Stromal cell of bone marrow (primary cell): ENCODE results near the gene MYB.
"Not testable (repeated sequence)": the region's sequence is repeated elsewhere in the genome, so short reads cannot be mapped to it uniquely, and the experiment has no call there.

Experiments used
- DNase-seq: peaks from one replicate; pipeline ENCODE4 v3.0.0-alpha.2; 2012; ENCODE audit warnings: low read depth

Gene MYB

DNA sequence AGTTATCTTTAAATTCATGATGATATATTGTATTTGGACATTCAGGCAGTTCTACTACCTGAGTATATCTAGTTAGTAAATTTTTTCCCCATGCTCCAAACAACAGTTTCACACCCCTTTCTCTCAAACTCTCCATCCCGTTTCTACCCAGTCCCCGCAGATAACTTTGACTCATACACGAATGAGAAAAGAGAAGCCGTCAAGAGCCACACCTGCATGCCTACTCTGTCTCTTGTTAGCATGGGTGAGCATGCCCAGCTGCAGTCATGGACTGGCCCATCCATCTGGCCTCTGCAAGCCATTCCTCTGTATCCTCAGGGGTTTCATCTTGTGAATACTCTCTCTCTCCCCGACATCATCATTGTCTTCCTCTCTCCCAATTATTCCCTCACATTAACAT lies 41.5 kb downstream of the MYB start:
- DNase-seq = no peak

DNA sequence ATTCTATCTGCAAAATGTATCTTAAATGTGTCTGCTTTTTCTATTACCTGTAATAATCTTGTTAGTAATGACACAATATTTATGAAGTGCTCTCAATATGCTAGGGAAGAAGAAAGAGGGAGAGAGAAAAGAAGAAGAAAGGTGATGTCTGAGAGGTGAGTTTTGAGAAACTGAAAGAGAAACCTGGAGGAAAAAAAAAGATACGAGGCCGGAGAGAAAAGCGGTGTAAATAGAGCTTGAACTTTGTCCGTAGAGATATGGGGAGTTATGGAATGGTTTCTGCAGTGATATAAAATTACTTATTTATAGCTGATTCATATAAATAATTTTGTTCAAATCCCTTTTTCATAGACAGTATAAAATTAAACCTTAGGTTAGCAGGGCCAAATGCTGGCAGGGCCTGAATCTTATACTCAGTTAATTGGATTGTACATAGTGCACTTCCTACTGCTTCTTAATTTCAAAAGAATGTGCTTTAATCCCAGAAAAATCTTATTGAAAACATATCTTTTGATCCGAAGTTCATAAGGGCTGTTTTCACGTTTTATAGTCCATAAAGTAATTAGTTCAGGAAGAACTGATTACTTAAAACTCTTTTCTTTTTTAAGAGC lies 43.0 kb downstream of the MYB start:
- DNase-seq = no peak

DNA sequence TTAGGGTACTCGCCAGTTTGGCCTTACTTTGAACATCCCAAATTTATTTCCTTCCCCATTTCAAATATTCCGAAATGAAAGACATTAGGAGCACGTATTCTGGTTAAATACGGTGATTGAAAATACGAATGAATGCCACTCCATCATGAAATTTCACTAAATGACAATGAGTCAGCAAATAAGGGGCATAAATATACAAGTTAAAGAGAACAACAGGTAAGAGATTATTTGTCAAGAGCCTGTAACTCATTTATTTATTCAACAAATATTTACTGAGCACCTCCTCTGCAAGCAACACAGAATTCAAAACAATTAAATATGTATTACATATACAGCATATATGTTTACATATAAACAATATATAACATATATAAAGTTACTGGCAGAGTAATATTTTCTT lies 44.8 kb downstream of the MYB start:
- no peak for DNase-seq

DNA sequence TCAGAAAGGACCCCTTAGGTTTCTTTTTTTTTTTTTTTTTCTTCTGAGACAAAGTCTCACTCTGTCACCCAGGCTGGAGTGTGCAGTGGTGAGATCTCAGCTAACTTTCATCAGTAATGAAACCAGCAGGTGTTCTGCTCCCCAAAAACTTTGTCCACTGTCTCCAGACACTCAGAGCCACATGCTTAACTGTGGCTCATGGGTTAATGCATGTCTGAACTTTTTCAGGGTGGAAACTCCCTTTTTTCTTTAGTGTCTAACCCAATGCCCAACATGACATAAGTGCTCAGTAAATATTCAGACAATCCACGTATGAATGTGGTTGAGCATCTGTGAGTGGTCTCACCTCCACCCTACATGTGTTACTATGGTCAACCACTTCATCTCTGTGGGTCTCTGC lies 45.4 kb downstream of the MYB start:
- no peak for DNase-seq

DNA sequence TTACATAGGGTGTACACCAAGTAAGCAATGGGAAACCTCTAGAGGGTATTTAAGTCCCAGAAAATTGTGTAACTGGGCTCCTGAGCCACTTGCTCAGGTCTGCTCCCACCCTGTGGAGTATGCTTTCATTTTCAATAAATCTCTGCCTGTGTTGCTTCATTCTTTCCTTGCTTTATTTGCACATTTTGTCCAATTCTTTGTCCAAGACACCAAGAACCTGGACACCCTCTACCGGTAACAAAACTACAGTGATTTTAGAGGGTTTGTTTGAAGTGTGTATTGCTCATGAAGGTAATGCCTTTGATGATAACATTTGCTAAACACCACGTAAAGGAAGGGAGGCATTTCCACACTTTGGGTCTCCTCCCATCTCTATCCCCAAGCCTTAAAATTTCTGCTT lies 46.2 kb downstream of the MYB start:
- DNase-seq = no peak

DNA sequence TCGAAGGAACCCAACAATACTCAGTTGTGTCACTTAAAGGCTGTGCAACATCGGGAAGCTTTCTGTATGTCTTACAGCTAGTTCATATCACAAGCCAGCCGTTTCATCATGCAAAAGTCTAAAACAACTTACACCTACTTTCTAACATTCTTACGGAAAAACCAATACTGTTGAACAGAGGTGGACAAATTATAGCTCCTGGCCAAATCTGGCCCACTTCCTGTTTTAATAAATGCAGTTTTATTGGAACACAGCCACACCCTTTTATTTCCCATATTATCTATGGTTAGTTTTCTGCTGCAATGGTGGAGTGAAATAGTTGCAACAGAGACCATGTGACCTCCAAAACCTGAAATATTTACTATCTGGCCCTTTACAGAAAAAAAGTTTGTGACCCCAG lies 46.6 kb downstream of the MYB start:
- DNase-seq = no peak

DNA sequence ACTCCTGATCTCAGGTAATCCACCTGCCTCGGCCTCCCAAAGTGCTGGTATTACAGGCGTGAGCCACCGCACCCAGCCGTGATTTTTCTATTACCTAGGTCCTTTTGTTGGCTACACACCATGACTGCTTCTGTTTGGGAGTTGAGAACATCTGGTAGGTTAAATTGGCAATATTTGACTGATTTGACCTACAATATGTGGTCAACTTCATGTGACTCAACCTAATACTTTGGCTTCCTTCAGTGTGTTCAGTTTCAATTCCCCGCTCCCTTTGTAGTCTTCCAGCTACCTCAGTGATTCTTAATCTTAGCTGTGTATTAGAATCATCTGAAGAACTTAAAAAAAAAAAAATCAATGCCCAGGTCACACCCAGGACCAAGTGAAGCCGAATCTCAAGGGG lies 47.4 kb downstream of the MYB start:
- no peak for DNase-seq

DNA sequence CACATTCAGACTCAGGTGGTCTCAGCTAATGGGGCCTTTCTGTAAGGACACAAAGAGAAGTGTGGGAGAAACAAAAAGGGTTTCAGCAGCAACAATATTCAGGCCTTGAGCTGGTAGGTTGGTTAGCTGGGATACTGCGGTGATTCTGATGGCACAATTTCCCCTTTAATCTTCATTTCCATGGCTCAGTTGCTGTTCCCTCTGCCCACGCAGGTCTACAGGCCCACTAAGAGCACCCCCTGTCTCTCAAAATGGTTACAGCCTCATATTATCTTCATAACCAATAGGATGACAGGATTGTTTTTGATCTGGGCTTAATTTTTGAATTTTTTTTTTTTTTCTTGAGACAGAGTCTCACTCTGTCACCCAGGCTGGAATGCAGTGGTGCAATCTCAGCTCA lies 48.9 kb downstream of the MYB start:
- no peak for DNase-seq

DNA sequence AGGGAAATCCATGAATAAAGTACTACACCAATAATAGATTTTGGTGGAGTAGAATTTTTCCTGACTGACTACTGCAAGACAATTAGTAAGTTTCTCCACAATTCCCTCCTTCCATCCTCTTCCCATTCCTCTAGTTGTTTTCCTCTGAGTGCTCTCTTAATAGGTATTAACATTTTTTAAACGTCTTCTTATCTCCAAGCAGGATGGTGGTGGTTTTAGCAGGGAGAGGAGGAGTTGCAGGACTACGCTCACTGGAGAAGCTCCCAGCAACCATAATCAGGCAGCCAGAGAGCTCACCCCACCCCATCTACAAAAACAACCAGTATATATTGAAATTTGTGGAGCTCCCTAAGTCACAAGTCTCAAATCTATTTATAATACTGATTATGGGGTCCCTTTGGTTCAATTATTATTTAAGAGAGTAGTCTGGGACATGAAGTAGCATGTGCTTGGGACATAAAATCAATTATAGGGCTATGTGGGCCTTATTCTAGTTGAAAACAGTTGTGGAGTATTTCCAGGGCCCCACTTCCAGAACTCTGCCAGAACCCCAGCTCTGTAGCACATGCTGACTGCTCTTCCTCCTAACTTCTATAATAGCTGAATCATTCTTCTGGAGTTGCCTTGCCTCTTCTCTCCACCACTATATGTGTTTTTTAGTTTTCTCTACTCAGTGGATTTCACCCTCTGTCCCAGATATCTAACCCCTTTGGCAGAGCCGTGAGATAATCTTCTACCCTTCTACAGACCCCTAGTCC lies 49.8 kb downstream of the MYB start:
- DNase-seq = no peak

DNA sequence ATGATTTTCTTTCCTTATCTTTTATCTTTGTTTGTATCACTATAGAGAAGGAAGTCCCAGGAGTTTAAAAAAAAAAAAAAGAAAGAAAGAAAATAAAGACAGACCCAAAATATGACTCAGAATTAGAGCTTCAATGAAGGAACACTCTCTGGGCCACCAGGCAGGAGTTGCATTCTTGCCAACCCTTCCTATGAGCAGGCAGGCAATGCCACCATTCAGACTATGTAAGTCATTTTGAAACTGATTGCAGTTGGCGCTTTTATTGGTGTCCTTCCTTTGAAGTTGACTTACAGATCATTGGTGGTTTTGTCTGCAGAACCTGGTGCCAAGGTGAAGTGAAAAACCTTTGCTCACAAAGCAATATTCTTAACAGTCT lies 50.3 kb downstream of the MYB start:
- DNase-seq = no peak

DNA sequence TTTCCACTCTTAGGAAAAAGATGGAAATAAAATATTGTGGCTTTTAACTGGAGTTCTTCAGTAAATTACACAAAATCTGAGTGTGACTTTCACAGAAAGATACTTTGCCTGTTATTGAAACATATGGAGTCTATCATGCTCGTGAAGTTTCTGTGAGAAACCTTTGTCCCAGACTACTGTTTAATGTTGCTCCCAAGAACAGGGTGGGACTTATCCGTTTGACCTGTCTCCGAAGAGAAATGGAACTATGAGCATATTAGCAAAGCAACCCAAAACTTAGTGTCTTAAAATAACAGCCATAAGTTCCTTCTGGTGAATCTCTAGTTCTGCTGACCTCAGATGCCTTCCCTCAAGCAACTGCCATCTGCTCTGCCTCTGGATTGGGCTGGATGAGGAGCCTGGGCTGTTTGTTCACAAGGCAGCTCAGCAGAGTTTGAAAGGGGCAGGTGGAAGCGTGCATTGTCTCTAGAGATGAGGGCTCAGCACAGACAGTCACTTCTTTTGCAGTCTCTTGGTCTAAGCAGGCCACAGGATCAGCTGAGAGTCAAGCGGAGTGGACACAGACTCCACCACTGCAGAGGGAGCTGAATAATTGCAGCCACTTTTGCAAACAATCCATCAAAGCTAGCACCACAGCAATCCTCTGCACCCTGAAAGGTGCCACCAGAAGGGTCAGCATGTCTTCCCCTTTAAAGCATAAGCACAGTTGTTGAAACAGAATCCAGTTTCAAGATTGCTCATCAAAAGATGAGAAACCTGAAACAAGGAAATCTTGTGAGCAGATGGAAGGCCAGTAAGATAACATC lies 52.8 kb downstream of the MYB start:
- no peak for DNase-seq

DNA sequence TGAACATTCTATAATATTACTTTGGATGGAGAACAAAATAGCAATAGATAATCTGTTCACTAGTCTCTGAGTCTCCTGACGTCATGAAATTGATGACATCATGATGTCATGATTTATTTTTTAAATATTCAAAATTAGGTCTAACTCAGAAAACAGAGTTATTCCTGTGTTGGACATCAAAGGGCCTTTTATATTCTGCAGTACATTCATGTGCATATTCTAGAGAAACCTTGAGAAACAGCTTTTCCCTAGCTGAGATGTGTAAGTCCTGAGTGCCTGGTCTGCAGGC lies 53.3 kb downstream of the MYB start:
- DNase-seq = no peak

DNA sequence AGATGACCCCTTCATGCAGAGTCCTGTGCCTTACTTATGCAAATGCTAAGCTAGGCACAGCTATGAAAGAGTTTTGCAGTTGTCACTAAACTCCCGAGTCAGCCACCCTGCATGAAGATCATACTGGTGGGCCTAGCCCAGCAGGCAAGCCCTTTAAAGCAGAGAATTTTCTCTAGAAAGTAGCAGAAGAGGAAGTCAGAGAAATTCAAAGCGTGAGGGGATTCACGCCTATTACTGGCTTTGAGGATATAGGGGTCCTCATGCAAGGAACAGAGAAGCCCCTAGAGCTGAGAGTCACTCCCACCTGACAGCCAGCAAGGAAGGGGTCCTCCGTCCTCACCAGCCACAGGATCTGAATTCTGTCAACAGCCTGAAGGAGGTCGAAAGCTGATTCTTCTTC lies 54.6 kb downstream of the MYB start:
- no peak for DNase-seq

DNA sequence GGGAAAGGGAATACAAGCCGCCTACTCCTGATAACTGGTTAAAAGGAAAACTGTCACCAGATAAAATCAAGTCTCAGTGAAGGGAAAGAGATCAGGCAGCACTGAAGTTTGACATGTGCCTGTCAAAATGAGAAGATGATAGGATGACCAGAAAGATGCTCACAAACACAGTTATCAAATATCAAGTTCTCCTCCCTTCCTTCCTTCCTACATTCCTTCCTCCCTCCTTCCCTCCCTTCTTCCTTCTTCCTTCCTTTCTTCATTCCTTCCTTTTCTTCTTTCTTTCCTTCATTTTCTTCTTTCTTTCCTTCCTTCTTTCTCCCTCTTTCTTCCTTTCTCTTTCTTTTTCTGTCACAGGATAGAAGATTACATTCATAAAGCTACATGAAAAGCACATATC lies 55.2 kb downstream of the MYB start:
- no peak for DNase-seq

DNA sequence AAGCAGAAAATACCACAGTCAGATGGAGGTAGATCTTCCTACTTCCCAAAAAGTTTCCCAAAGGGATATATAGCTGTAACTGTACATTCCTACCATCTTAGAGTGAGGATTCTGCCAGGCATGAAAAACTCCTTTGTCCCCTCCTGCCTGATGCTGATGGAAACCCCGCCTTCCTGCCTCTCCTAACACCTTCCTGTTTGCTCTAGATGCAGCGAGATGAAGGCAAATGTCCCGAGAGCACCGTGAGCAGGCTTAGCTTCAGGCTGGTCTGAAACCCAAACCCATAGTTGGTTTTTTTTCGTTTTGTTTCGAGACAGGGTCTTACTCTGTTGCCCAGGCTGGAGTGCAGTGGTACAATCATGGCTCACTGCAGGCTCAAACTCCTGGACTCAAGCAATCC lies 55.6 kb downstream of the MYB start:
- no peak for DNase-seq

DNA sequence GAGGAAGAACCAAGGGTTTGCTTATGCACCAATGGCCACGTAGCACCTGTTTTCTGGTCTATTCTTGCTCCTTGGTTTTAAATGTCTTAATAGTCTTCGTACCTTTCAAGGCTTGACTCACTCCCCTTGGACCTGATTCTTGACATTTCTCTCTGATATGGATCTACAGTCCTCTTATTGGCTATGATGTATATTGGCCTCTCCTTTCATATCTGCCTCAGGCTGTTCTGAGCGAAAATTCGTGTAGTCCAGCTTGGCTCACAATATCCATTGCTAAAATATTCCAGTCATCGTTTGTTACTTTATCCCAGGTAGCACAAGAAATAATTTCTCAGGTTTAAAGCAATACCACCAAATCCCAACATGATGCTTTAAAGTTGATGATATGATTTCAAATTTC lies 59.6 kb downstream of the MYB start:
- no peak for DNase-seq

DNA sequence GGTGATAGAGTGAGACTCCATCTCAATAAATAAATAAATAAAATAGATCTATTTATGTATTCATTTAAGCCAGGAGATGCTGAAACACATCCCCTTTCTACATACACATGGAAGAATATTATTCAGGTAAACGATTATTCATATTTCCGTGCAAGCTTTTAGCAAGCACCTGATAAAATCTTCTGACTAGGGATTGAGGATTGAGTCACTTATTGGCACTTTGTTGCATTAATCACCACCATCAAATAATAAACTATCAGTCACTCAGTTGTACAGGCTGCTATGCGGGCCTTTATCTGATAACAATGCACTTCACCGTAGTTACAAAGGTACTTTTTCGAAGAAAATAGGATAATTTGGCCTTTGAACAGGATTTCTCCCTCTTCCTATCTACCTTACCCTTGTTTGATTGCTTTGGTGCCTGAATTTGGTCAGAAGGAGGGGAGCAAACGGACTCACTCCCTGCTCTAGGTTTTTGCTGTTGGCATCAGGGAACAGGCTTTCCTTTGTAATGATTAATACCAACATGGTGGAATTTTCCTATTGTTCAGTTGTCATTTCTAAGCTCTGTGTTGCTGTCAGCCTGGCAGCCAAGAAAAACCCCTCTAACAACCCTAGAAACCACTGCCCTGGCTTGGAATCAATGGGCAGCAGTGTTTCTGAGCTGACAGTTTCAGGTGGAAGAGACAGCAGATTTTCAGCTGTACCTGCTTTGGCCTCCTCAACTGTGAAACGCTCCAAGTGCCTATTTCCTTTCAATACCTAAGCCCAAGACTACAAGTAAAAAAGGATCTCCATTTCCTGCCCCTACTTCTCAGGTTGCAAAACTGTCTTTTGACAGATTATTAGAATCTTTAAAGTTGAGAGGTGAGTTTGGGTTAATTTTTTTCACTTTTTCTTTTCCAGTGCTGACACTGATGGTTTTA lies 63.0 kb downstream of the MYB start:
- no peak for DNase-seq

DNA sequence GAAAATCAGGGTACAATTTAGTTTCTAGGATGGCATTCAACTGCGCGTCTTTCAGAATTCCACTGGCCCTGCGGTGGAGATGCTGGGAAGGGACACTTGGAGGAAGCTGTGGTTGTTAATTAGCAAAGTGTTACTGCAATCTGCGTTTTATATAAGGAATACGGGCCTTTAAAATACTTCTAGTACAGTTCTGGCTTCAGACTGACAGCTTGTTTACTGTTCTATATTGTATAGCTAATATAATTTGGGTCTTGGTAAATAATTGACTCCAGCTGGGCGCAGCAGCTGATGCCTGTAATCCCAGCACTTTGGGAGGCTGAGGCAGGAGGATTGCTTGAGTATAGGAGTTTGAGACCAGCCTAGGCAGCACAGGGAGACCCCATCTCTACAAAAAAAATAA lies 63.7 kb downstream of the MYB start:
- no peak for DNase-seq

DNA sequence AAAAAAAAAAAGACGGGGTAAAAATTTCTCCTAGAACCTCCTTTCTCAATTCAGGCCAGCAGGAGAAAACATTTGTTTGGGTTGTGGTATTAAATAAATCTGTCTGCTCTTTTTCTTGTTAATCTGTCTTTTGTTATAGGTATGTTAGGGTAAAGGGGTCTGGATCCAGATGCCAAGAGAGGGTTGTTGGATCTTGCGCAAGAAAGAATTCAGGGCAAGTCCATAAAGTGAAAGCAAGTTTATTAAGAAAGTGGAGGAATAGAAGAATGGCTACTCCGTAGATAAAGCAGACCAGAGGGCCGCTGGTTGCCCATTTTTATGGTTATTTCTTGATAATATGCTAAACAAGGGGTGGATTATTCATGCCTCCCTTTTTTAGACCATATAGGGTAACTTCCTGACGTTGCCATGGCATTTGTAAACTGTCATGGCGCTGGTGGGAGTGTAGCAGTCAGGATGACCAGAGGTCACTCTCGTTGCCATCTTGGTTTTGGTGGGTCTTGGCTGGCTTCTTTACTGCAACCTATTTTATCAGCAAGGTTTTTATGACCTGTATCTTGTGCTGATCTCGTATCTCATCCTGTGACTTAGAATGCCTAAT lies 65.4 kb downstream of the MYB start:
- DNase-seq = not testable (repeated sequence)

DNA sequence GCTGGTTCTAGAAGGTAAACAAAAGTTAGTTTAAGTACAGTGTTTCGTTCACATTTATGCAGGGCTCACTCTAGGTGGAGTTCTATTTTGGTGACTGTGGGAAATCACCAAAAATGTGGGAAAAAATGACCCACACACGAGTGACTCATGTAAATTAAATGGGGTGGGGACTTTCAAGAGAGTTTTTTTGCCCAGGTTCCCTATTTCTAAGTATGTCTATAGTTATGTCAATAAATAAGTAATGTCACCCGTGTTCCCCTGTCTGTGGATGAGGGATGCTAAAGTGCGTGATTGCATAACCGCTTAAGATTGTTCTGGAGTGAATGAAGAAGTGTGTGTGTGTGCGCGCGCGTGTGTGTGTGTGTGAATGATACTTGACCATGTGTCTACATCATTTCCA lies 69.1 kb downstream of the MYB start:
- no peak for DNase-seq

DNA sequence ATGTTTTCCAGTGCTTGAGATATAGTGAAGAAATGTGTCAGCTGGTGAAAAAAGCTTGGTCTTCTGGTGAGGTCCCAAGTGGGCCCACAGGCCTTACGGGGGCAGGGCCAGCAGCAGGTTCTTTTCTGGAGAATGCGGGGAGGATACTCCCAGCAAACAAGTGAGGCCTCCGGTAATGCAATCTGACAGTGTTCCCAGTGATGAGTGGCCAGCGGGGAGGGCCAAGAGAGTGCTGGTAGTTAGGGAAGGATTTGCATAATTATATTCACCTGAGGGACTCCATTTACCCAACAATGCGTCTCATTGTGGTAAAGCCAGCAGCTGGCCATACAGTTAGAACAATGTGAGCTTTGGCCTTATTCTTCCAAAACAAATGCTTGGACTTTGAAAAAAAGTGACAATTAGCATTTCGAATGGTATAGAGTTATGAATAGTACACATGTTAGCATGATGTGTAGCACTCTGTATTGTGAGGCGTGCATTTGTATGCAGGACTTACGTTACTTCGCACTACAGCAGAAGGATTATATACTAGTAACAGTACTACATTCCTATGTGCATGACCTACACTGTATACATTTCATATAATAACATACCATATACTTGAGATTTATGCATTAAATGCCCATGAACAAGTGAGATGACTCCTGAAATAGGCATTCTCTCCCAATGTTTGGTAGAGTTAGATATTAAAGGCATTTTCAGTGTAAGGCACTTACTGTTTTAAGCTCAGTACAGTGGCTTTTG lies 69.8 kb downstream of the MYB start:
- DNase-seq = no peak
